Right lobe of liver (tissue), 6 donors: Measurements from ENCODE around the gene LCNL1. TPM values are rescaled to one million over a fixed set of nuclear protein-coding genes. Genes with fewer than 3 reads are reported as not detected.

Source experiments
- ATAC-seq, 4 donors: fragments of 200-7000 bp; cut with Tn5 transposase; one replicate each; pipeline ENCODE4 v1.9.1; 2020; ENCODE audit warnings: mild to moderate bottlenecking in 4 of 4, moderate library complexity in 4 of 4
- DNase-seq, 3 donors: peaks; one replicate each; pipeline ENCODE4 v3.0.0-alpha.2; 2020
- H3K27ac ChIP-seq, 3 donors: fragments of 200-600 bp; one replicate each; pipeline ENCODE4 v1.8.0; 2022
- H3K27me3 ChIP-seq, 2 donors: fragments of 200-600 bp; one replicate each; pipeline ENCODE4 v1.8.0; 2022
- H3K36me3 ChIP-seq, 4 donors: fragments of 200-600 bp; sonication (generic) in 1 of 4; one replicate each; pipeline versions ENCODE4 v1.5.1 to v1.8.0; 2017 to 2022; ENCODE audit warnings: control low read depth in 1 of 4
- H3K4me1 ChIP-seq, 4 donors: fragments of 200-600 bp; sonication (generic) in 1 of 4; one replicate each; pipeline versions ENCODE4 v1.5.1 to v1.8.0; 2017 to 2022; ENCODE audit warnings: control low read depth in 1 of 4
- H3K4me3 ChIP-seq, 3 donors: fragments of 200-600 bp; one replicate each; pipeline ENCODE4 v1.8.0; 2022
- H3K9me3 ChIP-seq, 4 donors: fragments of 200-600 bp; sonication (generic) in 1 of 4; one replicate each; pipeline versions ENCODE4 v1.5.1 to v1.8.0; 2017 to 2022; ENCODE audit warnings: control low read depth in 1 of 4
- POLR2A ChIP-seq: fragments of 450-650 bp; IDR thresholded peaks from one replicate; pipeline ENCODE4 v1.6.1; 2017; ENCODE audit warnings: antibody characterized with exemption, mild to moderate bottlenecking
- WGBS: methylation state at CpG from one replicate; pipeline ENCODE4 v1.1.6; 2018; ENCODE audit warnings: low coverage, low lambda C conversion rate; ENCODE audit not compliant: insufficient coverage; ENCODE audit errors: missing lambda C conversion rate; 5-methylcytosine and 5-hydroxymethylcytosine counted together
- intact Hi-C, 2 donors: fragments of 100-400 bp; cut with DNase I; formaldehyde crosslinking; loops; one replicate each; pipeline versions ENCODE4 v1.11.2 to v1.14.1; 2022
- total RNA-seq, 6 experiments: library from RNA; depleted of rRNA in 2 of 6; stranded (reverse); fragments of >200 nt in 2 of 6; fragmentation: NEBNext Ultra II Directional in 3 of 6; extraction: Animal tissue kit (Norgen Biotek cat#: 25700) in 3 of 6; gene quantifications; one replicate each; pipeline versions ENCODE4 v1.1.0 to v1.2.4, GENCODE V29; 2016 to 2023
- TF ChIP-seq, protein P1 (sequence below), 4 donors: fragments of 200-600 bp in 3 of 4; fragments of 450-650 bp in 1 of 4; IDR thresholded peaks; one replicate each; pipeline versions ENCODE4 v1.5.1 to v1.8.0; 2016 to 2022; ENCODE audit warnings: antibody characterized with exemption in 4 of 4, mild to moderate bottlenecking in 2 of 4
- donor health status: DM: no; HTN: yes; CAD: no.
- donor health status: DM: no; HTN: no; CAD: no.
- donor health status: DM: no; HTN: no; CAD: no.
- donor health status: DM: no; HTN: yes; CAD: no.
- donor health status: DM: no; HTN: yes; CAD: no.

Gene LCNL1
- total RNA-seq, 6 experiments from 2014 or later: not detected

DNA sequence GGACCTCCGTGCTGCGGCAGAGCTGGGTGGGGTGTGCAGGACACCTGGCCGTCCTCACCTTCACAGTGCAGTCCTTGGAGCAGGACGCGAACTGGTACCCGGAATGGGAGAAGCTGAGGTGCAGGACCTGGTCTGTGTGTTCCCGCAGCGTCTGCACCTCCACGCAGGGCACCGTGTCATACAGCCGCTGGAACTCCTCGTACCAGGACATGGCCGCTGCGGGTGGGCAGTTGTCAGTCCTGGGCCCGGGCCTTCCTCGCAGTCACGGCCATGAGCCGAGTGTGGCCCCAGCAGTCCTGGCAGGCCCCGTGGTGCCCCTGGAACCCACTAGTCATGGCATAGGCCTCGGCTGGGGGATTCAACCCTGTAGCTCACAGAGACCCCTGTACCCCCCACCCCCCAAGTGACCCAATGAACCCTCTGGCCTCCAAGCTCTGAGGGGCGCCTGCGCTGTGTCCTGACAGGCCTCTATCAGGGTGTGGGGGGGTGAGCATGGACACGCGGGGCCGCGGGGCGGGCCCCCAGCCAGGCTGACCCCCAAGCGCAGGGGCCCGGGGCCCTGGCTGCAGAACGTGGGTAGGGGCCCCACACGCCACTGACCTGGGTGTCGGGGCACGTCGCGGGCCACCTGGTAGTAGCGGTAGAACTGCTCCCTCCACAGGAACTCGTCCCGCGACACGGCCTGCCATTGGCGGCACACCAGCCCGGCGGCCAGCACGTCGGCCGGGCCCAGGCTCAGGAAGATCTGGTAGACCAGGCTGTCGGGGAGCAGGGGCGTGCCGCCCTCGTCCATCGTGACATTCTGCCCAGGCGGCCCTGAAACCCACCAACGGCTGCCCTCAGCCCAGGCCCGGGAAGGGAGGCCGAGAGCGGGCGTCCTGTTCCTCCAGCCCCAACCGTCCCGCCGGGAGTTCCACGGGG, 39.2 kb upstream of the LCNL1 start:
- Histone ChIP-seq H3K27ac (peak overlapping the region; percentile 88 to 98 (median 93)), H3K4me1 (peaks cover 0 to 51% (median 23%) of the 10 kb centered on the region in 4 donors)

DNA sequence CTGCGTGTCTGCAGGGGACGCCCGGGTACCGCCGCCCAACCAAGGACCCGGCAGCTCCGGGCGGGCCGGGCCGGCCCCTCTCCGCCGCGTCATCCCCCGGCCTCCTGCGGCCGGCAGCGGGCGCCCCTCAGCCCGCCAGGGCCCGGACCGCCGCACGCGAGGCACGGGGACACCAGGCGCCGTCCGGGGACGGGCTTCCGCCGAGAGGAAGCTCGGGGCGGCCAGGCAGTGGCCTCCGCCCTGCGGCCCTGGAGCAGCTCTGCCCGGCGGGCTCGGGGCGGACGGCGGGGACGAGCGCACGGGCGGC, 38.6 kb upstream of the LCNL1 start:
- Histone ChIP-seq H3K9me3 (no peaks in the 10 kb centered on the region), H3K4me1 (peaks cover 0 to 49% (median 23%) of the 10 kb centered on the region in 4 donors), H3K36me3 (peaks cover 6 to 24% (median 22%) of the 10 kb centered on the region in 4 donors), H3K4me3 (peak overlapping the region; percentile 72 to 94 (median 75)), H3K27ac (peak overlapping the region; percentile 88 to 98 (median 93)), H3K27me3 (no peaks in the 10 kb centered on the region)
- no CpG with 5 or more reads among the region's 45 CpGs for WGBS
- peak in 2 of 4 donors; percentile 0 to 1 for ATAC-seq
- TF ChIP-seq POLR2A: no peak
- TF ChIP-seq, protein P1, sequence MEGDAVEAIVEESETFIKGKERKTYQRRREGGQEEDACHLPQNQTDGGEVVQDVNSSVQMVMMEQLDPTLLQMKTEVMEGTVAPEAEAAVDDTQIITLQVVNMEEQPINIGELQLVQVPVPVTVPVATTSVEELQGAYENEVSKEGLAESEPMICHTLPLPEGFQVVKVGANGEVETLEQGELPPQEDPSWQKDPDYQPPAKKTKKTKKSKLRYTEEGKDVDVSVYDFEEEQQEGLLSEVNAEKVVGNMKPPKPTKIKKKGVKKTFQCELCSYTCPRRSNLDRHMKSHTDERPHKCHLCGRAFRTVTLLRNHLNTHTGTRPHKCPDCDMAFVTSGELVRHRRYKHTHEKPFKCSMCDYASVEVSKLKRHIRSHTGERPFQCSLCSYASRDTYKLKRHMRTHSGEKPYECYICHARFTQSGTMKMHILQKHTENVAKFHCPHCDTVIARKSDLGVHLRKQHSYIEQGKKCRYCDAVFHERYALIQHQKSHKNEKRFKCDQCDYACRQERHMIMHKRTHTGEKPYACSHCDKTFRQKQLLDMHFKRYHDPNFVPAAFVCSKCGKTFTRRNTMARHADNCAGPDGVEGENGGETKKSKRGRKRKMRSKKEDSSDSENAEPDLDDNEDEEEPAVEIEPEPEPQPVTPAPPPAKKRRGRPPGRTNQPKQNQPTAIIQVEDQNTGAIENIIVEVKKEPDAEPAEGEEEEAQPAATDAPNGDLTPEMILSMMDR (IDR thresholded peaks at IDR 0.05): no peak
- intact Hi-C loops: loop anchor here in 1 of 2 donors (10.0 kb wide), 2 partner anchors 59 to 91 kb away; partner anchors contain the start of genes FUT7 and TRAF2
- DNase-seq: no peak

More for the DNA sequence above, 39.2 kb upstream of the LCNL1 start:
- DNase-seq (peak; percentile 59 to 71 (median 63)), ATAC-seq (no peak)
- Histone ChIP-seq H3K9me3 (no peaks in the 10 kb centered on the region), H3K27me3 (no peaks in the 10 kb centered on the region), H3K4me3 (peak overlapping the region; percentile 72 to 94 (median 75)), H3K36me3 (peaks cover 6 to 24% (median 22%) of the 10 kb centered on the region in 4 donors)
- TF ChIP-seq, protein P1 (IDR thresholded peaks at IDR 0.05): no peak
- TF ChIP-seq POLR2A: no peak
- intact Hi-C loops: loop anchor here in 1 of 2 donors (10.0 kb wide), 2 partner anchors 59 to 91 kb away; partner anchors contain the start of genes FUT7 and TRAF2
- no CpG with 5 or more reads among the region's 61 CpGs for WGBS

DNA sequence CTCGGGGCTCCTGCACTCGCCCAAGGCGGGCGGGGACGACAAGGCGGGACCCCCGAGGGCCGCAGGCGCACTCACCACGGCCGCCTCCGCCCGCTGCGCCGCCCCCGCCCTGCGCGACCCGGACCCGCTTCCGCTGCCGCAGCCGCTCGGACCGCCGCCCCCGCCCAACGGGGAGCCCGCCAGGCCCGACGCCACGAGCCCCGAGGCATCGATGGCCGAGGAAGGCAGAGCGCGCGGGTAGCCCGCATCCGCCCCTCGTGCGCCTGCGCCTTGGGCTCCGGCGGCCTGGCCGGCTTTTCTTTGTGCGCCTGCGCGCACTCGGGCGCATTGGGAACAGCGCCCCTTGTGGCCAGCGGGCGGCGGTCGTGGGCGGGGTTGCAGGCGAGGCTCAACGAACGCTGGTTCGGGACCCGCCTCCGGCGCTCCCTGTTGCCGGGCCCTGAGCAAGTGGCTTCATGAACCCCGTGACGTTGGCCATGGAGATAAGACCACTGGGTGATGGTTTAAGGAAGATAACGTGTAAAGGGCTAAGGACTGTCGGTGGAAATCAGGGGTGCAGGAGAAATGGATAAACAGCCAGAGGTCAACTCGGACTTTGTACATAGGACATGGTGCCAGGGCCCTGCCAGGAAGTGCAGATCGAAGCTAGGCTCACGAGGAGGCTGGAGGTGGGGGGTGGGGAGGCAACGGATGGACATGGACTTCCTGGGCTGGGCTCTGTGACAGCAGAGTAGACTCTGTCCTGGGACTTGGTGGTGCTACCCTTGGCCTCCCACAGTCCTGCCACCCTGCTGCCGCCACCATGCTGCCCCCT, 38.1 kb upstream of the LCNL1 start, which contains the start of the genes C8G and FBXW5:
Gene C8G, plus strand, starts transcription at position 725 of the 814 bp plus-strand sequence. Its CDS starts 78 bp downstream, at position 803.
Gene FBXW5, minus strand, starts transcription at position 220 of the 814 bp plus-strand sequence. CDS start 655 bp downstream, outside the sequence.
- no peaks in the 10 kb centered on the region for H3K27me3 ChIP-seq
- peak within 1 kb of the TSS; percentile 72 to 94 (median 75) for H3K4me3 ChIP-seq
- no peaks in the 10 kb centered on the region for H3K9me3 ChIP-seq
- DNase-seq (peak; percentile 97 to 98 (median 98)), ATAC-seq (peak; percentile 48 to 67 (median 60))
- peaks cover 0 to 43% (median 21%) of the 10 kb centered on the region in 4 donors for H3K4me1 ChIP-seq
- H3K27ac ChIP-seq: peak within 1 kb of the TSS; percentile 88 to 98 (median 93)
- TF ChIP-seq, protein P1 (IDR thresholded peaks at IDR 0.05): peak; percentile 99 to 100 (median 99)
- peak; percentile 97 for TF ChIP-seq POLR2A
- WGBS: 3% methylated on average over 26 of the region's 74 CpGs
- intact Hi-C loops: loop anchor here in 1 of 2 donors (10.0 kb wide), 2 partner anchors 60 to 90 kb away; partner anchors contain the start of genes FUT7 and TRAF2
- H3K36me3 ChIP-seq: peaks cover 6 to 24% (median 22%) of the 10 kb centered on the region in 4 donors
